Neural progenitor cell (in vitro differentiated cells): ENCODE measurements around the gene SPATA24. TPM values are rescaled to one million over a fixed set of nuclear protein-coding genes. Genes with fewer than 3 reads are reported as not detected.

Experiments used
- DNase-seq: peaks from one replicate; pipeline ENCODE4 v3.0.0-alpha.2; 2016; ENCODE audit warnings: low spot score
- H2AFZ ChIP-seq: fragments of 200-600 bp; sonication (generic); replicated peaks from 2 replicates; pipeline ENCODE4 v1.6.1; 2016; ENCODE audit warnings: antibody characterized with exemption
- H3F3A ChIP-seq: fragments of 200-600 bp; sonication (generic); 2 replicates; pipeline ENCODE4 v1.6.1; 2016; ENCODE audit warnings: antibody characterized with exemption, low read depth
- H3K27ac ChIP-seq: fragments of 200-600 bp; sonication (generic); 2 replicates; pipeline ENCODE4 v1.5.1; 2016; ENCODE audit warnings: mild to moderate bottlenecking
- H3K27me3 ChIP-seq: fragments of 200-600 bp; sonication (generic); 2 replicates; pipeline ENCODE4 v1.6.1; 2016; ENCODE audit warnings: mild to moderate bottlenecking, moderate library complexity
- H3K36me3 ChIP-seq: fragments of 200-600 bp; sonication (generic); 2 replicates; pipeline ENCODE4 v1.5.1; 2016
- H3K4me1 ChIP-seq: fragments of 200-600 bp; sonication (generic); 2 replicates; pipeline ENCODE4 v1.6.1; 2016; ENCODE audit warnings: mixed run types
- H3K4me2 ChIP-seq: fragments of 200-600 bp; sonication (generic); 2 replicates; pipeline ENCODE4 v1.6.1; 2016
- H3K4me3 ChIP-seq: fragments of 200-600 bp; sonication (generic); 2 replicates; pipeline ENCODE4 v1.5.1; 2016
- H3K79me2 ChIP-seq: fragments of 200-600 bp; sonication (generic); 2 replicates; pipeline ENCODE4 v1.6.1; 2016; ENCODE audit warnings: low read depth
- H3K9ac ChIP-seq: fragments of 200-600 bp; sonication (generic); 2 replicates; pipeline ENCODE4 v1.6.1; 2016
- H3K9me3 ChIP-seq: fragments of 200-600 bp; sonication (generic); 2 replicates; pipeline ENCODE4 v1.5.1; 2016; ENCODE audit warnings: low read depth
- H4K20me1 ChIP-seq: fragments of 200-600 bp; sonication (generic); 2 replicates; pipeline ENCODE4 v1.6.1; 2016; ENCODE audit warnings: low read depth
- H3K27ac Mint-ChIP-seq: 3 replicates; pipeline ENCODE4 v1.8.0; 2021; ENCODE audit warnings: mixed read lengths
- H3K27me3 Mint-ChIP-seq: 2 replicates; pipeline ENCODE4 v1.8.0; 2022; ENCODE audit warnings: low read depth, mild to moderate bottlenecking, inconsistent platforms, moderate library complexity, mixed read lengths; ENCODE audit not compliant: insufficient read depth
- H3K36me3 Mint-ChIP-seq: 3 replicates; pipeline ENCODE4 v1.8.0; 2021; ENCODE audit warnings: mixed read lengths
- H3K4me1 Mint-ChIP-seq: 3 replicates; pipeline ENCODE4 v1.8.0; 2021; ENCODE audit warnings: mixed read lengths
- H3K4me3 Mint-ChIP-seq: 3 replicates; pipeline ENCODE4 v1.8.0; 2021; ENCODE audit warnings: mild to moderate bottlenecking, moderate library complexity, mixed read lengths
- H3K9me3 Mint-ChIP-seq: 3 replicates; pipeline ENCODE4 v1.8.0; 2020; ENCODE audit warnings: mixed read lengths
- EZH2 ChIP-seq: fragments of 200-600 bp; sonication (generic); IDR thresholded peaks from 2 replicates; pipeline ENCODE4 v1.6.1; 2017; ENCODE audit warnings: antibody characterized with exemption, mild to moderate bottlenecking, moderate library complexity
- EZH2phosphoT487 ChIP-seq: fragments of 200-600 bp; sonication (generic); IDR thresholded peaks from 2 replicates; pipeline ENCODE4 v1.6.1; 2017; ENCODE audit warnings: antibody characterized with exemption
- total RNA-seq: library from RNA; depleted of rRNA; stranded (reverse); fragments of >200 nt; gene quantifications from 2 replicates; pipeline ENCODE4 v1.2.3, GENCODE V29; 2015; ENCODE audit warnings: low replicate concordance
- TF ChIP-seq, protein P1 (sequence below): fragments of 200-600 bp; sonication (generic); IDR thresholded peaks from 2 replicates; pipeline ENCODE4 v1.5.1; 2017; ENCODE audit warnings: antibody characterized with exemption, mild to moderate bottlenecking

The SPATA24 gene, protein sequence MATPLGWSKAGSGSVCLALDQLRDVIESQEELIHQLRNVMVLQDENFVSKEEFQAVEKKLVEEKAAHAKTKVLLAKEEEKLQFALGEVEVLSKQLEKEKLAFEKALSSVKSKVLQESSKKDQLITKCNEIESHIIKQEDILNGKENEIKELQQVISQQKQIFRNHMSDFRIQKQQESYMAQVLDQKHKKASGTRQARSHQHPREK
- total RNA-seq: 15.2 and 15.7 TPM in 2 replicates

DNA sequence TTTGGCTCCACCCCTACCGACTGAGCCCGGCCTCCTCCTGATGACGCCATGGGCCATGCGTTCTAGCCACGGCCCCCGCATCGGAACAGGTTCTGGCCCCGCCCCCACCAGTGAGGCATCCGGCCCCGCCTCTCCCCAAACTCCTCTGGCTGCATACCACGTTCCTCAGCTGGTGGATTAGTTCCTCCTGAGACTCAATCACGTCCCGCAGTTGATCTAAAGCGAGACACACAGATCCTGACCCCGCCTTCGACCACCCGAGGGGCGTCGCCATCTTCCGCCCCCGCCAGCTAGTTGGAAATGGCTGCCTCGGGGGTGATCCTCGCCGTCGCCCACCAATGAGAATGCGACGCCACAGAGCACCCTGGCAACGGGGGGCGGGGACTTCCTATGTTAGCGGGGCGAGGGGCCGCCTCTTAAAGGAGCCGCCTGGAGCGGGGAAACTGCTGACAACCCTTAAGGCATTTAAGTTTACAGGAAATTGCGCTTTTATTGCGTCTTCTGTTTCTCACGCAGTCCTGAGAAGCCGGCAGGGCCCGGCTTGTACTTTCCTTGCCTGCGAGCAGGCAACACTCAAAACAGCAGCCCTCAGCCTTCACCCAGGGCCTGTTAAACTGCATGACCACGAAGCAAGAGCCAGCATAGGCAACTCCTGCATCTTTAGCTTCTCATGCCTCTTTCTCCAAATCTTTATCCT, at the start of gene SPATA24:
TSS of gene SPATA24 (minus strand) at position 303 of the 697 bp plus-strand sequence. CDS start at position 274, 29 bp downstream.
- H3K9ac ChIP-seq: peak within 1 kb of the TSS; percentile 35
- peak within 1 kb of the TSS; percentile 95 for H3K4me3 Mint-ChIP-seq
- peak within 1 kb of the TSS; percentile 86 for H3K27ac ChIP-seq
- H3F3A ChIP-seq: peaks cover 24% of the 10 kb centered on the region
- peak within 1 kb of the TSS; percentile 59 for H3K4me3 ChIP-seq
- TF ChIP-seq, protein P1, sequence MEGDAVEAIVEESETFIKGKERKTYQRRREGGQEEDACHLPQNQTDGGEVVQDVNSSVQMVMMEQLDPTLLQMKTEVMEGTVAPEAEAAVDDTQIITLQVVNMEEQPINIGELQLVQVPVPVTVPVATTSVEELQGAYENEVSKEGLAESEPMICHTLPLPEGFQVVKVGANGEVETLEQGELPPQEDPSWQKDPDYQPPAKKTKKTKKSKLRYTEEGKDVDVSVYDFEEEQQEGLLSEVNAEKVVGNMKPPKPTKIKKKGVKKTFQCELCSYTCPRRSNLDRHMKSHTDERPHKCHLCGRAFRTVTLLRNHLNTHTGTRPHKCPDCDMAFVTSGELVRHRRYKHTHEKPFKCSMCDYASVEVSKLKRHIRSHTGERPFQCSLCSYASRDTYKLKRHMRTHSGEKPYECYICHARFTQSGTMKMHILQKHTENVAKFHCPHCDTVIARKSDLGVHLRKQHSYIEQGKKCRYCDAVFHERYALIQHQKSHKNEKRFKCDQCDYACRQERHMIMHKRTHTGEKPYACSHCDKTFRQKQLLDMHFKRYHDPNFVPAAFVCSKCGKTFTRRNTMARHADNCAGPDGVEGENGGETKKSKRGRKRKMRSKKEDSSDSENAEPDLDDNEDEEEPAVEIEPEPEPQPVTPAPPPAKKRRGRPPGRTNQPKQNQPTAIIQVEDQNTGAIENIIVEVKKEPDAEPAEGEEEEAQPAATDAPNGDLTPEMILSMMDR: no peak
- TF ChIP-seq EZH2 (no peak), EZH2phosphoT487 (no peak)
- no peaks in the 10 kb centered on the region for H3K79me2 ChIP-seq
- H3K9me3 Mint-ChIP-seq: no peaks in the 10 kb centered on the region
- H3K36me3 Mint-ChIP-seq: peaks cover 1% of the 10 kb centered on the region
- H3K9me3 ChIP-seq: no peaks in the 10 kb centered on the region
- peak within 1 kb of the TSS; percentile 83 for H3K4me2 ChIP-seq
- H3K27me3 Mint-ChIP-seq: no peaks in the 10 kb centered on the region
- no peaks in the 10 kb centered on the region for H3K36me3 ChIP-seq
- H3K27me3 ChIP-seq: no peaks in the 10 kb centered on the region
- H3K4me1 Mint-ChIP-seq: peaks cover 29% of the 10 kb centered on the region
- H4K20me1 ChIP-seq: no peaks in the 10 kb centered on the region
- peak within 1 kb of the TSS; percentile 88 for H2AFZ ChIP-seq
- H3K27ac Mint-ChIP-seq: peak within 1 kb of the TSS; percentile 100
- H3K4me1 ChIP-seq: peaks cover 6% of the 10 kb centered on the region
- DNase-seq: peak; percentile 99

DNA sequence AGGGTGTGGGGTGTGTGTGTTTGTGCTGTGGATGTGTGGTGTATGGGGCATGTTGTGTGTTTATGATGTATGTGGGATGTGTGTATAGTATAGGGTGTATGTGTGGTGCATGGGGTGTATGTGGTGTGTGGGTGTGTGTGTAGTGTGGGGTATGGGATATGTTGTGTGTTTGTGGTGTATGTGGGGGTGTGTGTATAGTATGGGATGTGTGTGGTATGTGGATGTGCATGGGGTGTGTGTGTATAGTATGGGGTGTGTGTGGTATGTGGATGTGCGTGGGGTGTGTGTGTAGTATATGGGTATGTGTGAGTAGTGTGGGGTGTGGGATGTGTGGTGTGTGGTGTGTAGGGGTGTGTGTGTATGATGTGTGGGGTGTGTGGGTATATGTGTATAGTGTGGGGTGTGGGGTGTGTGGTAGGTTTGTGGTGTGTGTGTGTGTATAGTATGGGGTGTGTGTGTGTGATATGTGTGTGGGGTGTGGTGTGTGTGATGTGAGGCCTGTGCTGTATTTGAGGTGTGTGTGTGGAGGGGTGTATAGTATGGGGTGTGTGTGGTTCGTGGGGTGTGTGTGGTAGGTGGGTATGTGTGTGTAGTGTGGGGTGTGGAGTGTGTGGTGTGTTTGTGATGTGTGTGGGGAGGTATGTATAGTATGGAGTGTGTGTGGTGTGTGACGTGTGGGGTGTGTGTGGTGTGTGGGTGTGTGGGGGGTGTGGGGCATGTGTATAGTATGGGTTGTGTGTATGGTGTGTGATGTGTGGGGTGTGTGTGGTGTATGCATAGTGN, 48.2 kb upstream of the SPATA24 start:
- no peak overlapping the region for H3K27ac Mint-ChIP-seq

DNA sequence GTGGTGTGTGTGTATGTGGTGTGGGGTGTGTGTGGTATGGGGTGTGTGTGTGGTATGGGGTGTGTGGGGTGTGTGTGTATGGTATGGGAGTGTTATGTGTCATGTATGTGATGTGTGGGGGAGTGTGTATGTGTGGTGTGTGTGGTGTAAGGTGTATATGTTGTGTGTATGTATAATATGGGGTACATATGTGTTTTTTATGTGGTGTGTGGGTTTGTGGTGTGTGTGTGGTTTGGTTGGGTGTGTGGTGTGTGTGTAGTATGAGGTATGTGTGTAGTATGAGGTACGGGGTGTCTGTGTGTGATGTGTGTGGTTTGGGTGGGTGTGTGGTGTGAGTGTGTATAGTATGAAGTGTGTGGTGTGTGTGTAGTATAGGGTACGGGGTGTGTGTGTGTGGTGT, 47.3 kb upstream of the SPATA24 start:
- H4K20me1 ChIP-seq: no peaks in the 10 kb centered on the region
- no peaks in the 10 kb centered on the region for H3F3A ChIP-seq
- H3K9ac ChIP-seq: no peak overlapping the region
- H3K9me3 ChIP-seq: no peaks in the 10 kb centered on the region
- no peak for DNase-seq
- Mint-ChIP-seq H3K4me1 (no peaks in the 10 kb centered on the region), H3K9me3 (no peaks in the 10 kb centered on the region), H3K36me3 (no peaks in the 10 kb centered on the region), H3K27ac (no peak overlapping the region), H3K27me3 (peaks cover 6% of the 10 kb centered on the region), H3K4me3 (no peak overlapping the region)
- no peak for TF ChIP-seq EZH2phosphoT487
- TF ChIP-seq, protein P1: no peak
- TF ChIP-seq EZH2: no peak
- no peaks in the 10 kb centered on the region for H3K36me3 ChIP-seq
- H3K4me2 ChIP-seq: no peak overlapping the region
- H2AFZ ChIP-seq: no peak overlapping the region
- no peak overlapping the region for H3K4me3 ChIP-seq
- H3K79me2 ChIP-seq: no peaks in the 10 kb centered on the region
- H3K4me1 ChIP-seq: no peaks in the 10 kb centered on the region
- H3K27me3 ChIP-seq: no peaks in the 10 kb centered on the region
- no peak overlapping the region for H3K27ac ChIP-seq

More for the DNA sequence above, 48.2 kb upstream of the SPATA24 start:
- H3K4me3 ChIP-seq: no peak overlapping the region
- no peak for DNase-seq
- H3K9me3 Mint-ChIP-seq: no peaks in the 10 kb centered on the region
- H3F3A ChIP-seq: no peaks in the 10 kb centered on the region
- TF ChIP-seq EZH2phosphoT487 (no peak), EZH2 (no peak)
- TF ChIP-seq, protein P1: no peak
- no peak overlapping the region for H3K27ac ChIP-seq
- no peaks in the 10 kb centered on the region for H3K4me1 Mint-ChIP-seq
- no peaks in the 10 kb centered on the region for H3K9me3 ChIP-seq
- no peak overlapping the region for H3K9ac ChIP-seq
- H3K4me1 ChIP-seq: no peaks in the 10 kb centered on the region
- H4K20me1 ChIP-seq: no peaks in the 10 kb centered on the region
- H3K27me3 ChIP-seq: no peaks in the 10 kb centered on the region
- H3K36me3 Mint-ChIP-seq: no peaks in the 10 kb centered on the region
- peaks cover 8% of the 10 kb centered on the region for H3K27me3 Mint-ChIP-seq
- no peak overlapping the region for H3K4me3 Mint-ChIP-seq
- no peak overlapping the region for H3K4me2 ChIP-seq
- no peaks in the 10 kb centered on the region for H3K36me3 ChIP-seq
- H3K79me2 ChIP-seq: no peaks in the 10 kb centered on the region
- no peak overlapping the region for H2AFZ ChIP-seq
